ENCODE results near the gene ARID2. TPM values are rescaled to one million over a fixed set of nuclear protein-coding genes. Genes with fewer than 3 reads are reported as not detected.

Gene ARID2
- total RNA-seq, 4 donors from 2014 or later, result 10.5 to 25.0 (median 11.7) TPM

- Histone ChIP-seq H3K27ac (no peak overlapping the region), H3K9me3 (no peaks in the 10 kb centered on the region), H3K4me3 (no peak overlapping the region), H3K27me3 (no peaks in the 10 kb centered on the region), H3K4me1 (no peaks in the 10 kb centered on the region), H3K36me3 (peaks cover 0 to 8% of the 10 kb centered on the region in 2 donors)
- in situ Hi-C loops (cut with MboI; ENCODE audit: low sequenced_read_pairs in 4 of 4) (no loop called here), intact Hi-C loops (cut with DNase I; ENCODE audit: low total_unique reads) (no loop called here)
- DNase-seq (no peak), ATAC-seq (no peak)
- TF ChIP-seq, protein P1, sequence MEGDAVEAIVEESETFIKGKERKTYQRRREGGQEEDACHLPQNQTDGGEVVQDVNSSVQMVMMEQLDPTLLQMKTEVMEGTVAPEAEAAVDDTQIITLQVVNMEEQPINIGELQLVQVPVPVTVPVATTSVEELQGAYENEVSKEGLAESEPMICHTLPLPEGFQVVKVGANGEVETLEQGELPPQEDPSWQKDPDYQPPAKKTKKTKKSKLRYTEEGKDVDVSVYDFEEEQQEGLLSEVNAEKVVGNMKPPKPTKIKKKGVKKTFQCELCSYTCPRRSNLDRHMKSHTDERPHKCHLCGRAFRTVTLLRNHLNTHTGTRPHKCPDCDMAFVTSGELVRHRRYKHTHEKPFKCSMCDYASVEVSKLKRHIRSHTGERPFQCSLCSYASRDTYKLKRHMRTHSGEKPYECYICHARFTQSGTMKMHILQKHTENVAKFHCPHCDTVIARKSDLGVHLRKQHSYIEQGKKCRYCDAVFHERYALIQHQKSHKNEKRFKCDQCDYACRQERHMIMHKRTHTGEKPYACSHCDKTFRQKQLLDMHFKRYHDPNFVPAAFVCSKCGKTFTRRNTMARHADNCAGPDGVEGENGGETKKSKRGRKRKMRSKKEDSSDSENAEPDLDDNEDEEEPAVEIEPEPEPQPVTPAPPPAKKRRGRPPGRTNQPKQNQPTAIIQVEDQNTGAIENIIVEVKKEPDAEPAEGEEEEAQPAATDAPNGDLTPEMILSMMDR (IDR thresholded peaks at IDR 0.05 in 4 of 5, conservative IDR thresholded peaks at IDR 0.05 in 1 of 5), result no peak
- no peak for TF ChIP-seq POLR2A (IDR thresholded peaks at IDR 0.05)
These were observed 157.2 kb downstream of the ARID2 start for GRCh38 chr12:45886685-45887084.

DNA sequence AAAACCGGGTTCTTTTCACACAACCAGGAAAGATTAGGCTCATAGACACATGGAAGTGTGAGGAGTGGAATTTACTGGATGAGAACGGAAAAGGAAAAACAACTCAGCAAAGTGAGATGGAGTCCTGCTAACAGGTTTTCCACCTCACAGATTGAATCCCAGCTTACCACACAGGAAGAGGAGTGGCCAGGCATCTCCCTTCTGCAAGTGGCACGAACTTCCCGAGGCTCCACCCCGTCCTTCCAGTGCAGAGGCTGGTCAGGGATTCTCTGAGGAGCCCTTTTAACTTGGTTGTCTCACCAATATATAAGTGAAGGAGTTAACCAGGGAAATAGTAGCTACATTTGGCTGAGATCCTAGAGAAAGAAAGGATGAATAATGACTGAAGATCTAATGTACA is 158.0 kb downstream of the ARID2 start:
- intact Hi-C loops (cut with DNase I; ENCODE audit: low total_unique reads) (no loop called here), in situ Hi-C loops (cut with MboI; ENCODE audit: low sequenced_read_pairs in 4 of 4) (no loop called here)
- no peak for DNase-seq
- no peak overlapping the region for H3K4me3 ChIP-seq
- peaks cover 0 to 5% of the 10 kb centered on the region in 2 donors for H3K4me1 ChIP-seq
- TF ChIP-seq POLR2A (IDR thresholded peaks at IDR 0.05), result no peak
- TF ChIP-seq, protein P1 (IDR thresholded peaks at IDR 0.05 in 4 of 5, conservative IDR thresholded peaks at IDR 0.05 in 1 of 5), result no peak
- peaks cover 0 to 16% of the 10 kb centered on the region in 2 donors for H3K36me3 ChIP-seq
- no peaks in the 10 kb centered on the region for H3K27me3 ChIP-seq
- no peak overlapping the region for H3K27ac ChIP-seq
- H3K9me3 ChIP-seq, result no peaks in the 10 kb centered on the region
- no peak for ATAC-seq

GRCh38 chr12:45890276-45890675 is 160.8 kb downstream of the ARID2 start:
- H3K36me3 ChIP-seq, result peaks cover 4 to 42% of the 10 kb centered on the region in 2 donors
- H3K4me1 ChIP-seq, result peaks cover 0 to 5% of the 10 kb centered on the region in 2 donors
- TF ChIP-seq, protein P1 (IDR thresholded peaks at IDR 0.05 in 4 of 5, conservative IDR thresholded peaks at IDR 0.05 in 1 of 5), result no peak
- no peak for TF ChIP-seq POLR2A (IDR thresholded peaks at IDR 0.05)
- H3K27me3 ChIP-seq, result no peaks in the 10 kb centered on the region
- intact Hi-C loops (cut with DNase I; ENCODE audit: low total_unique reads) (no loop called here), in situ Hi-C loops (cut with MboI; ENCODE audit: low sequenced_read_pairs in 4 of 4) (no loop called here)
- ATAC-seq, result no peak
- no peaks in the 10 kb centered on the region for H3K9me3 ChIP-seq
- no peak for DNase-seq
- H3K27ac ChIP-seq, result no peak overlapping the region
- no peak overlapping the region for H3K4me3 ChIP-seq

GRCh38 chr12:45893240-45893639 is 163.7 kb downstream of the ARID2 start:
- Histone ChIP-seq H3K4me3 (no peak overlapping the region), H3K27ac (no peak overlapping the region), H3K9me3 (no peaks in the 10 kb centered on the region), H3K4me1 (peaks cover 0 to 5% of the 10 kb centered on the region in 2 donors), H3K27me3 (no peaks in the 10 kb centered on the region), H3K36me3 (peaks cover 4 to 54% of the 10 kb centered on the region in 2 donors)
- DNase-seq, result no peak
- in situ Hi-C loops (cut with MboI; ENCODE audit: low sequenced_read_pairs in 4 of 4), result no loop called here
- no peak for ATAC-seq
- TF ChIP-seq, protein P1 (IDR thresholded peaks at IDR 0.05 in 4 of 5, conservative IDR thresholded peaks at IDR 0.05 in 1 of 5), result no peak
- TF ChIP-seq POLR2A (IDR thresholded peaks at IDR 0.05), result no peak
- intact Hi-C loops (cut with DNase I; ENCODE audit: low total_unique reads), result no loop called here

DNA sequence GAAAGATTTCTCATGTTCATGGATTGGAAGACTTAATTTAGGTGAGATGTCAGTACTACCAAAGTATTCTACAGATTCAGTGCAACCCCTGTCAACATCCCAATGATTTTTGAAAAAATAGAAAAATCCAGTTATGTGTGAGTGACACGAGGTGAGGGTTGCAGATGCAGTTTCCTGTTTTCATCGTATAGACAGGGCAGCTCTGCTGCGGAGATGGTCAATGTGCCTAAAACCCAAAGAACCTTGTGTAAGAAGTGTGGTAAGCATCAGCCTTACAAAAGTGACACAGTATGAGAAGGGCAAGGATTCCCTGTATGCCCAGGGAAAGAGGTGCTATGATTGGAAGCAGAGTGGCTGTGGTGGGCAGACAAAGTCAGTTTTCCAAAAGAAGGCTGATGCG is 166.5 kb downstream of the ARID2 start:
- Histone ChIP-seq H3K9me3 (no peaks in the 10 kb centered on the region), H3K27me3 (no peaks in the 10 kb centered on the region), H3K36me3 (peaks cover 4 to 54% of the 10 kb centered on the region in 2 donors), H3K4me3 (no peak overlapping the region), H3K4me1 (peaks cover 0 to 5% of the 10 kb centered on the region in 2 donors), H3K27ac (no peak overlapping the region)
- DNase-seq (no peak), ATAC-seq (no peak)
- in situ Hi-C loops (cut with MboI; ENCODE audit: low sequenced_read_pairs in 4 of 4), result no loop called here
- intact Hi-C loops (cut with DNase I; ENCODE audit: low total_unique reads), result no loop called here
- TF ChIP-seq POLR2A (IDR thresholded peaks at IDR 0.05), result no peak
- TF ChIP-seq, protein P1 (IDR thresholded peaks at IDR 0.05 in 4 of 5, conservative IDR thresholded peaks at IDR 0.05 in 1 of 5), result no peak

All from gastrocnemius medialis (tissue), 4 donors.